GM12875 (cell line): ENCODE measurements around the gene ACTL9.

Experiments
- H3K4me3 ChIP-seq: one replicate; pipeline ENCODE4 v1.5.1; 2011; ENCODE audit warnings: low read depth, low read length, control low read depth
- TF ChIP-seq, protein P1 (sequence below): IDR thresholded peaks from 2 replicates; pipeline ENCODE4 v1.5.1; 2011; ENCODE audit warnings: low read depth, mild to moderate bottlenecking, control low read depth, inconsistent platforms, low read length, moderate library complexity, borderline replicate concordance; ENCODE audit not compliant: insufficient read depth

Gene ACTL9

DNA sequence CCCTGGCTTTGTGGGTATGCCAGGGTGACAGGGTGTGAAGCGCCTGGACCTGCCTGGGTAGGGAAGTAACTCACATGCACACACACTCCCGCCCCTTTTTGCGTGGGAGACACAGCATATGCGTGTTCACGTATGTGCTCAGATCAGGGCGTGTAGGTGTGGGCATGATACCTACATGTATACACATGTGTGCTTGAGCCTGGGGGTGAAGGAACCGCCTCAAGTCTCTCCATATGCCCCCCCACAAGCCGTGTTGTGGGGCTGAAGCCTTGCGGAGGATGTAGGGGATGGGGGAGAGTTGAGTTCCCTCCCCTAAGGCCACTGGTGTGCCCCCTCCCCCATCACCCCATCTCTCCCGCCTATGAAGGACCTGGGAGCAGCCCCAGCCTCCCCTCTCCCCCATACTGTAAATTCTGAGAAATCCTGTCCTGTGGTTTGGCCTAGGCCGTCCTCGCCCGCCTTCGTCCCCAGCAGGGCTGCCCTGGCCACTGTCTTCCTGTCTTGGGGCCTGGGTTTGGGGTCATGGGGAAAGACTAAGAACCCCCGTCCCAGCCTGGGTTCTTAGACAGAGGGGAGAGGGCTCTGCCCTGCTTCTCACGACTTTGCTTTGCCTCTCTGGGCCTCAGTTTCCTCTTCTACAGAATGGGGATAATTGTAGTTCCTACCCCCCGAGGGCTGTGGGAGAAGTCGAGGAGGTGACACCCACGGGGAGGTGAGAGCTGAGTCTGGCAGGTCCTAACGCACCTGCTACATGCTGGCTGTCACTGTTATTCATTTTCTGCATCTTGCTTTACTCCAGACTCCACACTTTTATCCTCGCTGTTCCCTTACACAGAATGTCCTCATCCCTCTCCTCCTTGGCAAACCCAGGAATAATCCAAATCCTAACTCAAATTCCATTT lies 14.3 kb downstream of the ACTL9 start:
- TF ChIP-seq, protein P1, sequence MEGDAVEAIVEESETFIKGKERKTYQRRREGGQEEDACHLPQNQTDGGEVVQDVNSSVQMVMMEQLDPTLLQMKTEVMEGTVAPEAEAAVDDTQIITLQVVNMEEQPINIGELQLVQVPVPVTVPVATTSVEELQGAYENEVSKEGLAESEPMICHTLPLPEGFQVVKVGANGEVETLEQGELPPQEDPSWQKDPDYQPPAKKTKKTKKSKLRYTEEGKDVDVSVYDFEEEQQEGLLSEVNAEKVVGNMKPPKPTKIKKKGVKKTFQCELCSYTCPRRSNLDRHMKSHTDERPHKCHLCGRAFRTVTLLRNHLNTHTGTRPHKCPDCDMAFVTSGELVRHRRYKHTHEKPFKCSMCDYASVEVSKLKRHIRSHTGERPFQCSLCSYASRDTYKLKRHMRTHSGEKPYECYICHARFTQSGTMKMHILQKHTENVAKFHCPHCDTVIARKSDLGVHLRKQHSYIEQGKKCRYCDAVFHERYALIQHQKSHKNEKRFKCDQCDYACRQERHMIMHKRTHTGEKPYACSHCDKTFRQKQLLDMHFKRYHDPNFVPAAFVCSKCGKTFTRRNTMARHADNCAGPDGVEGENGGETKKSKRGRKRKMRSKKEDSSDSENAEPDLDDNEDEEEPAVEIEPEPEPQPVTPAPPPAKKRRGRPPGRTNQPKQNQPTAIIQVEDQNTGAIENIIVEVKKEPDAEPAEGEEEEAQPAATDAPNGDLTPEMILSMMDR = no peak

DNA sequence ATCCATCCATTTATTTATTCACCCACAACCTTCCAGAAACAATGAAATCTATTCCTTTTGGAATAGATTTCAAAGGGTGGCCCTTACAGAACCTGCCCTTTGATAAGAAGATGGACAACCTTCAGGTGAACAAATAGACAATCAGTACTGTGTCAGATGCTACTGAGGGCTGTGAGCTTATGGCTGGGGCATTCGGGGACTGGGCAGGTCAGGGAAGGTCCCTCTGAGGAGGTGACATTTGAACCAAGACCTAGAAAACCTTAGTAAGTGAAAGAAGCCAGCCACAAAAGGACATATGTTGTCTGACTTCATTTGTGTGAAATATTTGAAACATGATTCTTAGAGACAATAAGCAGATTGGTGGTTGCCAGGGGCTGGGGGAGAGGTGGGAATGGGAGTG lies 15.7 kb downstream of the ACTL9 start:
- TF ChIP-seq, protein P1 = no peak
- no peak overlapping the region for H3K4me3 ChIP-seq

More for the DNA sequence above, 14.3 kb downstream of the ACTL9 start:
- no peak overlapping the region for H3K4me3 ChIP-seq

DNA sequence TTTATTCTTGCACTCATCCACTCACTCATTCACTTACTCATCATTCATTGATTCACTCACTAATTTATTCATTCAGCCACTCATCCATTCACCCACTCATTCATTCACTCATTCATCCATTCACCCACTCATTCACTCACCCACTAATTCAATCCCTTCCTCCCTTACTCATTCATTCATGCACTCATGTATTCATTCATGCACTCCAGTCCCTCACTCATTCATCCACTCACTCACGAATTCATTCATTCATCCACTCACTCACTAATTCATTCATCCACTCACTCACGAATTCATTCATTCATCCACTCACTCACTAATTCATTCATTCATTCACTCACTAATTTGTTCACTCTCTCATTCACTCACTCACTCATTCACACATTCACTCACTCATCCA lies 16.1 kb downstream of the ACTL9 start:
- no peak overlapping the region for H3K4me3 ChIP-seq
- TF ChIP-seq, protein P1 = no peak

DNA sequence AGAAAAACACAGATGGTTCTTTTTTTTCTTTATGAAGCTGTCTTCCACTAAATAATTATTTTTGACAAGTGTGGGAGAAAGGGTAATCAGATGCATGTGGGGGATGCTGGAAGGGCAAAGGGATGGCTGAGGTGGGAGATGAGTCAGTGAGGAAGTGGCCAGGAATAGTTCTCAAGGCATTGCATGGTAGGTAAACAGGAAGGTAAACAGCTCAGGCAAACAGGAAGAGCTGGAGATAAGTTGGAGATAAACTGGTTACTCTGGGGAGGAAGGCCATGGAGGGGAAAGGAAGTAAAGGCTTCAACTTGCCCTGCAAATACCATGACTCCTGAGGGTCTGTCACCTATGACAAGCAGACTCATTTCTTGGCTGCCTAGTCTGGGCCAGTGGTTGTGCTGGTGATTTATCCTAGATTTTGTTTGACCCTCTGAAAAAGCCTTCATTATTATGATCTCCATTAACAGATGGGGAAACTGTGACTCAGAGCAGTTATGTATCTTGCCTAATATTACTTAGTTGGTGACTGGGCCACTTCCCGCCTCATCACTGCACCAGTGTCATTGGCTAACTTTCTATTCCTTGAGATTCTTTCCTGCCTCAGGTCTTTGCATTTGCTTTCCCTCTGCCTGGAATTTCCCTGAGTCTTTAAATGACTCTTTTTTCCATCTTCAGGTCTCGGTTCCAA lies 17.1 kb downstream of the ACTL9 start:
- H3K4me3 ChIP-seq = no peak overlapping the region
- TF ChIP-seq, protein P1 = no peak

DNA sequence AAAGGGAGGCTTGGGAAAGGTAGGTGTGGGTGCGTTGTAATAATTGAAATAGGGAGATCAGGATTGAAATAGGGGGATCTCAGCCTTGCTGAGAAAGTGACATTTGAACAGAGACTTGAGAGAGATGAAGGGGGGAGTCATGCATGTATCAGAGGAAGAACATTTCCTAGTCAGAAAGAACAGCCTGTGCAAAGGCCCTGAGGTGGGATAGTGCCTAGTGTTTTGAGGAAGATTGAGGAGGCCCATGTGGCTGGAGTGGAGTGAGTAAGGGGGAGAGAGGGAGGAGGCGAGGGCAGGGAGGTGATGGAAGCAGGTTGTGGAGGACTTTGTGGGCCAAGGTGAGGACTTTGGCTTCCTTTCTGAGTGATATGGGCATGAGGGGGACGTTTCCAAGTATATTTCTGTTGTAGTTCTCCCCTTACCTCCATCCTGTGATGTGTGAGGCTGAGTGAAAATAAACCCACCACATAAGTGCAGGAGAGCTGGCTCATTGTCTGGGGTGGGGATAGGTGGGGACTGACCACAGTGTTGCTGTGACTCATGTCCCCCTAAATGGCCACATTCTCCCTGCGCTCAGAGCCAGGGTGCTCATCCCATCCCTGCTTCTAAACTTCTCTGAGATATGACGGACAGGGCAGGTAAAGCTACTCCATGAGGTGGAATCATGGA lies 17.8 kb downstream of the ACTL9 start:
- no peak overlapping the region for H3K4me3 ChIP-seq
- TF ChIP-seq, protein P1 = no peak

DNA sequence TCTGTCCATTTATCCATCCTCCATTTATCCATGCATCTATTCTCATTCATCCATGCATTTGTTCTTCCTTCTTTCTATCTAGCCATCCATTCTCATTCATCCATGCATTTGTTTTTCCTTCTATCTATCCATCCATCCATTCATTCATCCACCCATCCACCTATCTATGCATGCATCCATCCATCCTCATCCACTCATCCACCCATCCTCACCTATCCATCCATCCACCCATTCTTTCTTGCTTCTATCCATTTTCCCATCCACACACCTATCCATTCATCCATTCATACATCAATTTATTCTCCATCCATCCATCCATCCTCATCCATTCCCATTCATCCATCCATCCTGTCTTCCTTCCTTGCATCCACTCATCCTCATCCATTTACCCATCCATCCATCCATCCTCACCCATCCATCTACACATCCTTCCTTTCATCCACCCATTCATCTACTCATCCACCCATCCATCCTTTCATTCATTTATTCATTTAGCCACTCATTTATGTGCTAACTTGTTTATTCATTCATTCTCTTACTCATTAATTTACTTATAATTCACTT lies 20.3 kb downstream of the ACTL9 start:
- TF ChIP-seq, protein P1 = no peak
- H3K4me3 ChIP-seq = no peak overlapping the region
